ENCODE measurements around the gene KPNA5.
"Not testable (repeated sequence)": the region's sequence is repeated elsewhere in the genome, so short reads cannot be mapped to it uniquely, and the experiment has no call there.

Gene KPNA5

DNA sequence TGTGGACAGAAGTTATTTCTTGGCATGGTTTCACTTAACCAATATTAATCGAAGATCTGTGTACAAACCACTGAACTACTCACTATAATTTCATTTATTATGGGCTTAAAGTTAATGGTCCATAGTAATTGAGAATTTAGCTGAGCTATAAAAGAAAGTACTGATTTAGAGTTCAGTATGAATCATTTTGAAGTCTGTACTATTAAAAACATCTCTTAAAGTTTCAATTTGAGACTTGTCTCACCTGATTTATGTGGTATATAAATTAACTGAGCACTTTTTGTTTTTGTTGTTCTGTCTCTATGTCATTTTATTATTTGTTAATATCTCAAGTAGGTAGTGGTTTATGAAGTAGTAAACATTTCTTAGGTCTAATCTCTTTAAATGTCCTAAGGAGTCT lies 24.9 kb downstream of the KPNA5 start:
- no peak for DNase-seq

DNA sequence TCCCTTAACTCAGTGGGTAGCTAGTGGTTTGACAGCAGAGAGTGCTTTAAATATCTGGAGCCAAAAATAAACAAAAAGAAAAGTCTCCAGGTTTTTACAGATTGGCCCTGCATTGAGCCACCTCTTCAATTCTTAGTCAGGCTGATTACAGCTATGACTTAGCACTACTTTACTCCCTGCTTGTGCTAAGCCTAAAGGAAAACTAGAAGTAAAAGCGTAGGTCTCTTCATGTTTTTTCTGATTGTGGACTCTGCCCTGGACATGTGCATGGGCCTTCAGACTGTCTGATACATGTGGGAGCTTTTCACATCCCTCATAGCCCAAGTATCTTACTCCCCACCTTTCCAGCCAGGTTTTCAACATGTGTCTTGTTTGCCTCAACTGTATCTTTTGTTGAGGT lies 33.3 kb downstream of the KPNA5 start:
- DNase-seq = no peak

DNA sequence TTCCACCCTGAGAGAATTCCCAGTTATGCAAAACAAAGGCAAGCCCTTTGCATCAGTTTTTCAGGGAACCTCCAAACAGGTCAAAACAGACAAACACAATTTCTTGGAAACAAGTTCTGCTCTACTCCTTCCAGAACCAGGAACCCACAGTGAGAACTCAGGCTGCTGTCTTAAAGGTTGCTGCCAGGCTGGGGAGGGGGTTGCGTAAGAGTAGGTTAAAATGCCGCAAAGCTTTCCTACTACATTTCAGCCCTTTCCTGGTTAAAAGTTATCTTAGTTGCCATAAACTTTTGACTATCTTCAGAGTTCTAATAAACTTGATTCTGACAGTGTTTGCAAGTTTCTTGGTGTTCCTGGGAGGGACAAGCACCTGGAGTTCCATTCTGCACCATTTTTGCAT lies 33.8 kb downstream of the KPNA5 start:
- no peak for DNase-seq

DNA sequence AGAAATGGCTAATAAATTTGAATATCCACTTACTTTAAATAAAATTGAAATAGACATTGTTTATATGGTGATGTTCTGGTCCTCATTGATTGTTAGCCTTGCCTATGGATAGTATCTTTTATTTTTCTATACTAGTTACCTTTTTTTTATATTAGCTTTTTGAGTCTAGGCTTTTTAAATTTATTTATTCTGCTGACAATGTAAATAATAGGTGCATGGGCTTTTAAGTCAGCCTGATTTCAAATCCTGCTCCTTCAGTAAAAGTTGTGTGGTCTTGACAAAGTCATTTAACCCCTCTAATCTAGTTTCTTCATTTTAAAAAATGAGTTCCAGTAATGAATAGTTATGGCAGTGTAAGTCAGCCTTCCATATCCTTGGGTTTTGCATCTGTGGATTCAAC lies 45.9 kb downstream of the KPNA5 start:
- DNase-seq = no peak

DNA sequence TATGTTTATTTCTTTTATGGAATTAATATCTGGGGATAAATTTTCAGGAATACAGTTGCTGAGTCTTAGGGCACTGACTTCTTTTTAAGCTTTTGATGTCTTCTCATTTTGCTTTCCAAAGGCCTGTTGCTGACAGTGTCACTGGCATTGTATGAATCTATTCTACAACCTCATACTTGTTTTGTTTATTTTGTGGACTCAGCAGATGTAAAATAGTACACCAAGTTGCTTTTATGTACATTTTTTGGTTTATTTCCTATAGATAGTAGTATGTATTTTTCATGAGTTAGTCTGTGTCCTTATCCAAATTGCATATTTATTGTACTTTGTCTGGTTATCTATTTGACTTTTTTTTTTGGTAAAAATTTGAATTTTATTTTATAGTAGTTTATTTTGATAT lies 49.5 kb downstream of the KPNA5 start:
- DNase-seq = no peak

DNA sequence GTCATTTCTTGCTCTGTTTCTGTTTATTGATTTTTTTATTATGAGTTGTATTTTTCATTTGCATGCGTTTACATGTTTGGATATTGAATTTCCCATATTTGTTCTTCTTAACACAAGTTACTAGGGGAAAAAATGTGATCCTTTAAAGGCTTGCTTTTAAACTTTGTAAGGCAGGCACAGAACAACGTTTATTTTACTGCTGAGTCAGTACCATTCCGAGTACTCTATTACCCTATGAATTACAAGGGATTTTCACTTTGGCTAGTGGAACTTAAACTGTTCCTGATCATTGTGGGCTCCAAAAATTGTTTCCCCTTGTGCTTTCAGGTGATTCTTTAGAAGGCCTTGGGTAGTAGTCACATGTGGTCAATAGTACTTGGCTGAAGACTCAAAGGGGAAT lies 56.0 kb downstream of the KPNA5 start:
- DNase-seq = no peak

DNA sequence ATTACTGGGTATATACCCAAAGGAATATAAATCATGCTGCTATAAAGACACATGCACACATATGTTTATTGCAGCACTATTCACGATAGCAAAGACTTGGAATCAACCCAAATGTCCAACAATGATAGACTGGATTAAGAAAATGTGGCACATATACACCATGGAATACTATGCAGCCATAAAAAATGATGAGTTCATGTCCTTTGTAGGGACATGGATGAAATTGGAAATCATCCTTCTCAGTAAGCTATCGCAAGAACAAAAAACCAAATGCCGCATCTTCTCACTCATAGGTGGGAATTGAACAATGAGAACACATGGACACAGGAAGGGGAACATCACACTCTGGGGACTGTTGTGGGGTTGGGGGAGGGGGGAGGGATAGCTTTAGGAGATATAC lies 59.5 kb downstream of the KPNA5 start:
- DNase-seq = not testable (repeated sequence)

DNA sequence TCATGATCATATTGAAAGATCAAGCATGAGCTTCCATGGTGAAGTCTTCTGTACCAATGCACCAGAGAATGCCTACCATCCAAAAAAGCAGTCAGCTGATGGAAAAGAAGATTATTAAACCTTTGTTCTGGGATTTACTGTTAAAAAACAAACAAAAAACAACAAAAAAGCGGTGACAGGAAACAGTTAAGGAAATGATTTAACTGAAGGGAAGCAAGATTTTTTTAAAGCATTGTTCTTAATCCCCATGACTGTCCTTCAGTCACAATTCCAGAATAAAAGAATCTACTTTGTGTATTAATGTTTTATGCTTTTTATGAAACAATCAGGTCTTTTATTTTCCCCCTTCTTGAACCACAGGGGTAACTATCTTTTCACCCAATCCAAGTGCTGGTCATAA lies 60.6 kb downstream of the KPNA5 start:
- DNase-seq = no peak

DNA sequence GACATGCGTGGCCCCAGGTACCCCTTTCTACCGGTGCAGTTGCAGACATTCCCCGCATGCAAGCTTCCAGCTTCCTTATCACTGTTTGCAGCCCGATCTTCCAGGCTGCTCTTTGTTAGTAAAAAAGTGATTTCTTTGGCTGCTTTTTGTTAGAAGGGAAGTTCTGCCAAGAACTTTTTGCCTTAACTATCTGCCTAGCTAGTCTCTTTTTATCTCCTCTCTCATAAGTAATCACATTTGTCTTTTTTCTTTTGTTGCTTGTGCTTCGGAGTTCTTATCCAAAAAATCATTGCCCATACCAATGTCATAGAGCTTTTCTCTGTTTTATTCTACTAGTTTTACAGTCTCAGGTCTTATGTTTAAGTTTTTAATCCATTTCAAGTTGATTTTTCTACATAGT lies 64.2 kb downstream of the KPNA5 start:
- DNase-seq = no peak

DNA sequence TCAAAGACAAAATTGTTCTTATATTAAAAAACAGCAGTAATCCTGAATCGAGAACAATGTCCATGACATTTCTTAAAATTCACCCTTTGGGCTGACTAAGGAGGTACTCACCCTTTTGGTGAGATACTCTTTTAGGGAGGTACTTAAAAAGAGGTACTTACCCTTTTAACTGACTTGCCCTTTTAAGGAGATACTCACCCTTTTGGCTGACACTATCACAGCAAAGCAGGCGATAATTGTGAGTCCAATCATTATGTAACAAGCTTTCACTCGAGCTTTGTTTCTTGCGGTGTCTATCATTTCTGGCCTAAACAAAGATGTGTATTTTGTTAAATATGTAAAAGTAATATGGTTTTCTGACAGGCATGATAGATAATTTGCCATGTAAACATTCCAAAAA lies 80.8 kb downstream of the KPNA5 start:
- no peak for DNase-seq

DNA sequence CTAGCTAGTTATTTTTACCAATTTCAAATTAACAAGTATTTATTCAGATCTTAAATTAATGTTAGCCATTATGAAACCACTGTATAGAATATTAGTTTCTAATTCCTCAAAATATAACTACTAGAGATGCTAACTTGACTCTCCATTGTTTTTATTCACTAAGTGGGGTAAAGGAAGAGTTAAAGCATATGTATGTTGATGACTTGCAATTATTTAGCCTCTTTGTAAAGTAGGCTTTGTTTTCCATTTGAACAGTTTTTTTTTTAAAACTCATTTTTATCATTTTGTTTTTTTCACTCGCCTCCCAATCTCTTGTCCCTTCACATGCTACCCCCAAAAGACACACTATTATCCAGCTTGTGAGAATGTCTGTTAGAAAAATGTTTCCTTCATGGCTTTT lies 81.2 kb downstream of the KPNA5 start:
- no peak for DNase-seq

DNA sequence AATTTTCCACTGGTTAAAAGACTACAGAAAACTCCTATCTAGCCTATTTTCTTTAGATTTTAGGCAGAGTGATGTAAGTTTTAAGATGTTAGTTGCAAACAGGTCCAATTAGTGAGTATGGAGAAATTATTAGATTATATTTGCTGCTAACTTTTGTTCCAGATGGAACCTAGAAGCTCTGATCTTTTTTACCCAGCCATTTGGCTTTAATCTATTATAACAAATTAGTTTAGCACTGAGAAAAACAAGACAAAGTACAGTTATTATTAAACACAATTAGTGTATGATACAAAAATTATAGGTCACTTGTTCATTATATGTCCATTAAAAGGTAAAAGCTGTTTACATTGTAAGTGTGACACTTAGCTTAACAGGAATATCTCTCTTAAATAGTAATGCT lies 82.0 kb downstream of the KPNA5 start:
- DNase-seq = no peak

DNA sequence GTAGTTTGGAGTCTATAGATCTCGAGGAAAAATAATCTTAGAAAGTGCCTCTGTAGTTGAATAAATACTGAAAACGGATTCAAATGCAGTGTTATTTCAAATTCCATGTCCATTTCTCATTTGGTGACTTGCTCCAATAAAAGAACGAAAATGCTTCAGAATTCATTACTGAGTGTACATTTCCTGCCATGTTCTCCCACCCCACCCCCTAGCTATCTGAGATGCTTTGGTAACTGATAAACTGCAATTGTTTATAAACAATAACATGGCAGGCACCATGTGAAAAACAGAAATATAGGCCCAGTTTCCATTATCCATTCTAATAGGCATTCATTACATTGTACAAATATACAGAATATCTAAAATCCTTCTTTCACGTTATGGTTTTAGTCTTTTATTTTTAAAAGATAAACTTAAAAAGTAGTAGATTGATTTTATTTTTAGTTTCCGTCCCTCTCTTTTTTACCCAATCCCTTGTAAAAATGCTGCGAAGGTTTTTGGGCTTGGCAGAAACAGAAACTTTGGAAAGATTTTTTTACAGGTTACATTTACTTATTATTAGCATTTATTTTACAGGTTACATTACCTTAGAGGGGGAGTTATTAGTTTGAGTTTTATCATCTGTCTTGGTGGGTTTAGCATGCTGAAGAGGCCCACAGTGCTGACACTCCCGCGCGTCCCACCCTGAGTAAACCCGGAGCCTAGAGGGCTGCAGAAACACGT lies 83.1 kb downstream of the KPNA5 start:
- no peak for DNase-seq

DNA sequence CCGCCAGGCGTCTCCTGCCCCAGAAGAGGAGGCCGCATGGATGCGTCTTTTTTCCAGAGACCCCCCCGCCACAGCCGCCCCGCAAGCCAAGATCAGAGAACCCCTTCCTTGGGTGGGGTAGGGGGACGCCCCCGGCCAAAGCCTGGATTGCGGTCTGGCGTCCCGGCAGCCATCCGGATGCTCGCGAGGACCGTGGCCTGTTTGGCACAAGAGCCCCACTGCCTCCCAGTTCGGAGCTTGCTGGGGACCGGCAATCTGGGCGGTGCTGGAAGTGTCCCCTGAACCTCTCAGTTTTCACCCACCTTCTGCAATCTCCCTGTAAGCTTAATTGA lies 83.6 kb downstream of the KPNA5 start:
- no peak for DNase-seq

DNA sequence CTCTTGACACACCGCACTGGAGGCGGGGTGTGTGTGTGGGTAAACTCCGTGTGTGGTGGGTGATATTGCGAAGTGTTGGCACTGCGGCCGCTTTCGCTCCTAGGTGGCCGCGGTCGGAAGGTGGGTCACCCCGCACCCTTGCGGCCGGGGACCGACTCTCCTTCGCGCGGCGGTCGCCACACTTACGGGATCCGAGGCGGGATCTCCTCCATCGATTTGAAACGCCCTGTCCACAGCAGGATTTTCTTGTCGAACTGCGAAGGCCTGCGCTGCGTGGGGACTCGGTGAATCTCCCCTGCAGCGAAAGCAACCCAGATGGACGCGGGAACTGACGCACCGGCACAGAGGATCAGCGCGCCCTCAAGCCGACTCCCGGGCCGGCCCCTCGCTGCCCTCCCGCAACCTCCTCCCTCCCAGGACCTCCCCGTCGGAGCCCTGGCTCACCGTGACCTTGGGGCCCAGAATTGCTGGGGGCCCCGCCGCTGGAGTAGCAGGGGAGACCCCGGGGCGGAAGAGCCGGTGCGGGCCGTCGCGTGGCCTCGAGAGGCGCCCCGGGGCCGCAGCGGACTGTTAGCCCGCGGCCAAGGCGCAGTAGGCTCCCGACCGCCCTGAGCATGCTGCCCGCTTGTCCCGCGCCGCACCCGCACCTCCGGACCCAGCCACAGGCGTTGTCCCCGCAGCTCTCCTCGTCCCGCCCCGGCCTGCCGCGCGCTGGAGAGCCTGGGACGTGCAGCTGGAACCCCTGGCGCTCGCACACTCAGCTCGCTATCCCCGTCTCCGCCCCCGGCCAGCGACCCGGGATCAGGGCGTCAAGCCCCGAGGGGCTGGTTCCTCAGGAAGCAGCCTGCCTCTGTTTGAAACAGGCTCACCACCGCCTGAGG lies 84.2 kb downstream of the KPNA5 start, which contains the start of gene FAM162B:
FAM162B (minus strand) TSS at position 759 of the 881 bp plus-strand sequence; CDS start at position 616, 143 bp downstream.
- DNase-seq = peak; percentile 4

DNA sequence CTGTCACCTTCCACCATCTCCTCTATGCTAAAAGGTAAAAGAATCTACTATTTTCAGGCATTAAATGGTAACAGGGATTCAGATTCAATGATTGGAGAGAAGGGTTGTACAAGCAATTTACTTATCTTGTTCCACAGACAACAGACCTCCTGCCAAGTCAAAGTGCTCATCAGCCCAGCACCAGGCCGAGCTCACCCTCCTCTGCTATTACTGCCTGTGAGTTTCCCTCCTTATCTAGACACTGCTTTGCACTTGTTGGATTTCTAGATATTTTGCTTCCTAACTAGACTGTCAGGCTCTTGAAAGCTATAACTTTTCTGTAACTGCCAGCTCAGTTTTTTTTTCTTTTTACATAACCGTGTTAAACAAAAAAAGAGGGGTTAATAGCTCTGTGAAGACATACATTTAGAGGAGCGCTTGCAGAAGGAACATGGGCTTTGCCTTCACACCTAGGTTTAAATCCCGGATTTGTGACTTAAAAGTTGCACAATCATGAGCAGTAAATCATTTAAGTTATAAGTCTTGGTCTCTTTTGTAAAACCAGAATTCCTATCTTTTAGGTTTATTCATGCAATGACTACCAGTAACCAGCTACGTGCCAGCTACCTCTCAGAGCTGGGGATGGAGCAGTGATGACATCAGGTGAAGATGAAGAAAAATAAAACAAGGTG lies 85.6 kb downstream of the KPNA5 start:
- no peak for DNase-seq

DNA sequence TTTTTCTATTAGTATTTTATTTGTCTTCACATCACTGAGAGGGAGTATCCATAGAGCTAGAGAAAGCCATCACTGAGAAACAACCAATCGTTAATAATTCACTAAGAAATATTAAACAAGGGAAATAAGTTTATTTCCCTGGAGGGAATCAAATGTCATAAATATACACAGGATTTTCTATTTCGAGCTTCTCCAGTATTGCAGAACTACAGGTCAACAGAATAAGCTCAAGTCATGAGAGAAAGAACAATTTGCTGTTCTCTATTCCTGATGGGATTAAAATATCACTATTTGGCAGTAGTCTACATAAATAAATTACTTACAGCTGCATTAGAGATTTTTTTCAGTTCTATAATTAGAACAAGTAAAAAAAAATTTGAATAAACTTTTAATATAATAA lies 86.7 kb downstream of the KPNA5 start:
- no peak for DNase-seq

DNA sequence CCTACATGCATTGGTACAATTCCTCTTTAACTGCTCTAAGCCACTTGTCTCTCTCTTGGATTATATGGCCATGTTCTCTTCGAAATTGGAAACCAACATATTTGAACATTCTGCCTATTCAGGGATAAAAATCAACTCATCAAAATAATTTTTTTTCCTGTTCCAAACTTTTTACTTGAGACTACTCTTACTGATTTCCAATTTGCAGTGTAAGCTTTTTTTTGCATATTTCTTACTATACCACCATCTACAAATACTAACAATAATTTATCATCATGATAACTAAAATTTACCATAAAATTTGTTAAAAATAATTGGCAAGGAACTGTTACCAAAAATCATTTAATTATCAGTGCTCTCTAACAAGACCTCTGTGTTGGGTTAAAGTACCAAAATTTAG lies 91.4 kb downstream of the KPNA5 start:
- DNase-seq = no peak

DNA sequence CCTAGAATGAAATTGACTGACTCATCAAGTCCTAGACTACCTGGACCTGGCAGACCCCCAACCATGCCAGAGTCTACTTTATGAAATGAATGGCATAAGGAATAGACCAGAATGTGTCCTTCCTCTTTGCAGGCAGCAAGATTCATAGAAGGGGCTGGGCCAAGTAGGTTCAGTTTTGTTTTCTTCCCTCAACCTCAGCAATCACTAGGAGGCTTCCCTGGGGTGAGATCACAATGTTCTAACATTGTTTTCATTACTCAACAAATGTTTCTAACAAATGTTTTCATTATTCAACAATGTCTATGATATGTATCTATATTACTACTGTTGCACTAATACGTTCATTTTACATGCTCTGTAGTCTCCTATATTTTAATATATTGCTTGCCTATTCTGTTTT lies 92.9 kb downstream of the KPNA5 start:
- no peak for DNase-seq

DNA sequence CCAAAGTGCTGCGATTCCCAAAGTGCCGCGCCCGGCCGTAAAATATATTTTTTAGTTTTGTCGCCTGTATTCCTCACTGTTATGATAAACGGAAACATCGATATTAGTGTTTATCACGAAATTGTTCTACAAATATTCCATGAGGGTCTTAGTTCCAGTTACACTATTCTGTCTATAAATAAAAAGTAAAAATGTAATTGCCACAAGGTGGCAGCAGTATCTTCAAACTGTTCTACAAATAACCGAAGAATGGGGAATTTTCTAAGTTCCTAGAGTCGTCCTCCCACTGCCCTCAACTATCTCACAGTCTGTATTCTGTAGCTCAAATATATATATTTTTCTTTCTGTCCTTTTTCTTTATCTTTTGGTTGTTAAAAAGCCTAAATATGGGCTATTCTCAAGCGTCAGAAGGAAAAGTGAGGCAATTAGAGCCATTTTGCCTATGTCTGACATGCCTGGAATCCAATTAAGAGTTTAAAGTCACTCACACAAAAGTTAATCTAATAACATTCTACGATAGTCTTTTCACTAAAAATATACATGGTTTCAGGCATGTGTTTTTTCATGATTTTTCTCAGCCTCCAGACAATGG lies 98.7 kb downstream of the KPNA5 start:
- DNase-seq = peak; percentile 25

DNA sequence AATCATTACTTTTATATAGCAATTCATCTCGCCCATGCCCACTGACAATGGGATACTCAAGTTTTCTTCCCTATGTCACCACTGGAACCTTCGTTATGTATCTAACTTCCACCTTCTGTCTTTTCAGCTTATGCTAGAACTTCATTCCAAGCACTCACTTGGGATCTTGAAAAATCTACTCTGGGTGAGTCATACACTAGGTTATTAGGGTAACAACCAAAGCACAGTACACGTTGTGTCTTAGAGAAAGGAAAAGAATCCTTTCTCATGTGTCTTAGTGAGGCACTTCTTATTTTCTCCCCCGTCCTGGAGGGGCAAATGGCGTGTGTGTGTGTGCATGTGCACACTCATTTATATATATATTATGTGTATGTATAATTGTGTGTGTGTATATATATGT lies 102.8 kb downstream of the KPNA5 start:
- no peak for DNase-seq

Measured in NCI-H345 (cell line).